Measurements from ENCODE around the gene SNTG2. TPM values are rescaled to one million over a fixed set of nuclear protein-coding genes. Genes with fewer than 3 reads are reported as not detected.

The SNTG2 gene
- total and polyA plus RNA-seq, 11 donors, result 0.19 to 3.2 (median 0.93) TPM

- ATAC-seq (no peak), DNase-seq (no peak)
- peaks cover 0 to 3% (median 0%) of the 10 kb centered on the region in 9 donors for H3K27me3 ChIP-seq
- no peaks in the 10 kb centered on the region for H3K36me3 ChIP-seq
- no peaks in the 10 kb centered on the region for H3K9me3 ChIP-seq
- H3K4me1 ChIP-seq, result peaks cover 0 to 13% (median 5%) of the 10 kb centered on the region in 12 donors
- TF ChIP-seq CTCF (IDR thresholded peaks at IDR 0.05) (no peak), POLR2A (IDR thresholded peaks at IDR 0.05) (no peak)
- intact Hi-C loops (cut with DNase I), result no loop called here
- no peak overlapping the region for H3K27ac ChIP-seq
- WGBS, 4 donors, result 67 to 76% (median 70%) methylated on average over 13 of the region's 13 CpGs
- no peak overlapping the region for H3K4me3 ChIP-seq
Observed at GRCh38 chr2:1150724-1151511, 200.3 kb downstream of the SNTG2 start.

GRCh38 chr2:1152375-1152774 is 201.7 kb downstream of the SNTG2 start:
- H3K36me3 ChIP-seq, result no peaks in the 10 kb centered on the region
- TF ChIP-seq CTCF (IDR thresholded peaks at IDR 0.05) (no peak), POLR2A (IDR thresholded peaks at IDR 0.05) (no peak)
- H3K4me1 ChIP-seq, result peaks cover 0 to 13% (median 5%) of the 10 kb centered on the region in 12 donors
- 81 to 87% (median 83%) methylated on average over 7 of the region's 7 CpGs for WGBS, 4 donors
- H3K9me3 ChIP-seq, result no peaks in the 10 kb centered on the region
- DNase-seq, result no peak
- H3K27ac ChIP-seq, result no peak overlapping the region
- peaks cover 0 to 3% (median 0%) of the 10 kb centered on the region in 9 donors for H3K27me3 ChIP-seq
- ATAC-seq, result no peak
- H3K4me3 ChIP-seq, result no peak overlapping the region
- intact Hi-C loops (cut with DNase I), result no loop called here

- Histone ChIP-seq H3K4me3 (no peak overlapping the region), H3K27ac (peak overlapping the region in 5 of 12 donors; percentile 10 to 44 (median 36)), H3K36me3 (no peaks in the 10 kb centered on the region), H3K4me1 (peaks cover 0 to 13% (median 5%) of the 10 kb centered on the region in 12 donors), H3K9me3 (no peaks in the 10 kb centered on the region), H3K27me3 (peaks cover 0 to 3% (median 0%) of the 10 kb centered on the region in 9 donors)
- intact Hi-C loops (cut with DNase I), result no loop called here
- DNase-seq (peak; percentile 64 to 76 (median 71)), ATAC-seq (peak in 3 of 4 donors; percentile 63 to 91 (median 66))
- WGBS, 4 donors, result 42 to 58% (median 47%) methylated on average over 9 of the region's 9 CpGs
- TF ChIP-seq CTCF (IDR thresholded peaks at IDR 0.05) (no peak), POLR2A (IDR thresholded peaks at IDR 0.05) (no peak)
Observed at GRCh38 chr2:1153920-1154319, 203.3 kb downstream of the SNTG2 start.

- no peak overlapping the region for H3K4me3 ChIP-seq
- peaks cover 0 to 13% (median 5%) of the 10 kb centered on the region in 12 donors for H3K4me1 ChIP-seq
- intact Hi-C loops (cut with DNase I), result no loop called here
- H3K9me3 ChIP-seq, result no peaks in the 10 kb centered on the region
- no peaks in the 10 kb centered on the region for H3K36me3 ChIP-seq
- DNase-seq (no peak), ATAC-seq (no peak)
- TF ChIP-seq CTCF (IDR thresholded peaks at IDR 0.05), result no peak
- no peak for TF ChIP-seq POLR2A (IDR thresholded peaks at IDR 0.05)
- WGBS, 4 donors, result 83 to 90% (median 86%) methylated on average over 4 of the region's 4 CpGs
- H3K27ac ChIP-seq, result no peak overlapping the region
- peaks cover 0 to 3% (median 0%) of the 10 kb centered on the region in 9 donors for H3K27me3 ChIP-seq
Observed at GRCh38 chr2:1154710-1155594, 204.3 kb downstream of the SNTG2 start.

All from heart left ventricle (tissue), 16 donors.